Endothelial cell of umbilical vein (primary cell): ENCODE data around the gene MBLAC1.

Source experiments
- EZH2 ChIP-seq: IDR thresholded peaks from 2 replicates; pipeline ENCODE4 v1.6.1; 2012; ENCODE audit warnings: borderline replicate concordance, low read depth, mild to moderate bottlenecking, moderate library complexity, low read length, inconsistent platforms; ENCODE audit not compliant: severe bottlenecking
- GATA2 ChIP-seq: IDR thresholded peaks from 2 replicates; pipeline ENCODE4 v1.7.0; 2011; ENCODE audit warnings: low read depth, mild to moderate bottlenecking, moderate library complexity, mixed read lengths, low read length; ENCODE audit not compliant: insufficient read length, insufficient read depth
- JUN ChIP-seq: IDR thresholded peaks from 2 replicates; pipeline ENCODE4 v1.6.1; 2011; ENCODE audit warnings: borderline replicate concordance, low read depth; ENCODE audit not compliant: insufficient read length, insufficient read depth
- MAX ChIP-seq: IDR thresholded peaks from 2 replicates; pipeline ENCODE4 v1.6.1; 2011; ENCODE audit not compliant: insufficient read depth, insufficient read length
- MYC ChIP-seq: IDR thresholded peaks from one replicate; pipeline ENCODE4 v1.6.1; 2011; ENCODE audit warnings: mild to moderate bottlenecking, low read depth, low read length
- POLR2A ChIP-seq: IDR thresholded peaks from 2 replicates; pipeline ENCODE4 v1.6.1; 2012; ENCODE audit warnings: low read depth, mild to moderate bottlenecking, control low read depth, low read length
- TF ChIP-seq, protein P1 (sequence below), 2 donors: IDR thresholded peaks; 1 replicate in 1 of 2; 2 replicates in 1 of 2; pipeline ENCODE4 v1.5.1; 2011; ENCODE audit warnings: low read length in 2 of 2, mild to moderate bottlenecking in 2 of 2, moderate library complexity in 2 of 2, control low read depth in 1 of 2, inconsistent platforms in 1 of 2, low read depth in 1 of 2; ENCODE audit not compliant: insufficient read depth in 1 of 2; ENCODE audit errors: extremely low read depth in 1 of 2

GRCh38 chr7:100163871-100164270 lies 37.1 kb downstream of the MBLAC1 start:
- TF ChIP-seq, protein P1, sequence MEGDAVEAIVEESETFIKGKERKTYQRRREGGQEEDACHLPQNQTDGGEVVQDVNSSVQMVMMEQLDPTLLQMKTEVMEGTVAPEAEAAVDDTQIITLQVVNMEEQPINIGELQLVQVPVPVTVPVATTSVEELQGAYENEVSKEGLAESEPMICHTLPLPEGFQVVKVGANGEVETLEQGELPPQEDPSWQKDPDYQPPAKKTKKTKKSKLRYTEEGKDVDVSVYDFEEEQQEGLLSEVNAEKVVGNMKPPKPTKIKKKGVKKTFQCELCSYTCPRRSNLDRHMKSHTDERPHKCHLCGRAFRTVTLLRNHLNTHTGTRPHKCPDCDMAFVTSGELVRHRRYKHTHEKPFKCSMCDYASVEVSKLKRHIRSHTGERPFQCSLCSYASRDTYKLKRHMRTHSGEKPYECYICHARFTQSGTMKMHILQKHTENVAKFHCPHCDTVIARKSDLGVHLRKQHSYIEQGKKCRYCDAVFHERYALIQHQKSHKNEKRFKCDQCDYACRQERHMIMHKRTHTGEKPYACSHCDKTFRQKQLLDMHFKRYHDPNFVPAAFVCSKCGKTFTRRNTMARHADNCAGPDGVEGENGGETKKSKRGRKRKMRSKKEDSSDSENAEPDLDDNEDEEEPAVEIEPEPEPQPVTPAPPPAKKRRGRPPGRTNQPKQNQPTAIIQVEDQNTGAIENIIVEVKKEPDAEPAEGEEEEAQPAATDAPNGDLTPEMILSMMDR (IDR thresholded peaks at IDR 0.05; ENCODE audit: extremely low read depth in 1 of 2, insufficient read depth in 1 of 2, low read depth in 1 of 2, low read length in 2 of 2): no peak
- TF ChIP-seq POLR2A (no peak), GATA2 (no peak), MYC (no peak), EZH2 (no peak), JUN (no peak), MAX (no peak)
